SK-N-MC (cell line): ENCODE measurements around the gene POLG2.

ENCODE experiments used
- EZH2 ChIP-seq: fragments of 200-600 bp; sonication (generic); IDR thresholded peaks from one replicate; pipeline ENCODE4 v1.6.1; 2017; ENCODE audit warnings: antibody characterized with exemption
- POLR2AphosphoS5 ChIP-seq: IDR thresholded peaks from 2 replicates; pipeline ENCODE4 v1.6.1; 2012; ENCODE audit warnings: mild to moderate bottlenecking, low read depth, low read length, borderline replicate concordance

- peak; percentile 99 for TF ChIP-seq POLR2AphosphoS5
- no peak for TF ChIP-seq EZH2
Measured at GRCh38 chr17:64506201-64506575, 9.3 kb upstream of the POLG2 start, which contains the start of gene DDX5.
